Testis (tissue), 3 donors: Measurements from ENCODE around the gene ANKS1B. TPM values are rescaled to one million over a fixed set of nuclear protein-coding genes. Genes with fewer than 3 reads are reported as not detected.

Source experiments
- DNase-seq: peaks from one replicate; pipeline ENCODE4 v3.0.0-alpha.2; 2019
- H3K27ac ChIP-seq, 2 donors: fragments of 200-600 bp; sonication (generic); one replicate each; pipeline ENCODE4 v1.5.1; 2019
- H3K27me3 ChIP-seq: fragments of 200-600 bp; sonication (generic); one replicate; pipeline ENCODE4 v1.5.1; 2019
- H3K36me3 ChIP-seq: fragments of 200-600 bp; sonication (generic); one replicate; pipeline ENCODE4 v1.5.1; 2017; ENCODE audit warnings: low read depth; ENCODE audit errors: missing control alignments
- H3K4me1 ChIP-seq: fragments of 200-600 bp; sonication (generic); one replicate; pipeline ENCODE4 v1.5.1; 2019
- H3K4me3 ChIP-seq, 2 donors: fragments of 200-600 bp; sonication (generic); one replicate each; pipeline ENCODE4 v1.5.1; 2017 to 2019
- H3K9me3 ChIP-seq: fragments of 200-600 bp; sonication (generic); one replicate; pipeline ENCODE4 v1.5.1; 2017
- POLR2A ChIP-seq: fragments of 450-650 bp; IDR thresholded peaks from one replicate; pipeline ENCODE4 v1.6.1; 2017; ENCODE audit warnings: antibody characterized with exemption, mild to moderate bottlenecking, moderate library complexity
- WGBS, 2 donors: methylation state at CpG; one replicate each; pipeline ENCODE4 v1.1.5; 2018; 5-methylcytosine and 5-hydroxymethylcytosine counted together
- intact Hi-C: fragments of 100-400 bp; cut with DNase I; formaldehyde crosslinking; loops from one replicate; pipeline ENCODE4 v1.15.1; 2023; ENCODE audit warnings: low total_unique reads
- polyA plus RNA-seq: library from polyadenylated mRNA; stranded (reverse); fragments of 350-450 nt; fragmentation: Illumina TruSeq; extraction: RNeasy Lipid Tissue Mini Kit (QIAGEN cat#74804); gene quantifications from one replicate; pipeline ENCODE4 v1.2.3, GENCODE V29; 2014; ENCODE audit warnings: low read depth, low replicate concordance; ENCODE audit not compliant: insufficient read depth
- total RNA-seq, 2 donors: library from RNA; depleted of rRNA; stranded (reverse); fragments of >200 nt; gene quantifications; one replicate each; pipeline ENCODE4 v1.2.3, GENCODE V29; 2016
- TF ChIP-seq, protein P1 (sequence below), 3 experiments: fragments of 450-650 bp in 2 of 3; fragments of 200-600 bp in 1 of 3; sonication (generic) in 1 of 3; IDR thresholded peaks; one replicate each; pipeline ENCODE4 v1.5.1; 2016 to 2019; ENCODE audit warnings: antibody characterized with exemption in 3 of 3, mild to moderate bottlenecking in 2 of 3, moderate library complexity in 1 of 3

The ANKS1B gene
- total and polyA plus RNA-seq, 3 donors from 2014 or later, result 26.8 to 58.2 (median 30.9) TPM

DNA sequence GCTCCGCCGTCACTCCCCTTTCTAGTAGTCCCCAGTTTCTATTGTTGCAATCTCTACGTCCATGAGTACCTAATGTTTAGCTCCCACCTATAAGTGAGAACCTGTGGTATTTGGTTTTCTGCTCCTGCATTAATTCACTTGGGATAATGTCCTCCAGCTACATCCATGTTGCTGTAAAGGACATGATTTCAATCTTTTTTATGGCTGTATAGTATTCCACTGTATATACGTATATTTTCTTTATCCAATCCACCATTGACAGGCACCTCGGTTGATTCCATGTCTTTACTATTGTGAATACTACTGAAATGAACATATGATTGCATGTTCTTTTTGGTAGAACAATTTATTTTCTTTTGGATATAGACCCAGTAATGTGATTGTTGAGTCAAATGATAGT lies 114.7 kb downstream of the ANKS1B start:
- Histone ChIP-seq H3K4me1 (no peaks in the 10 kb centered on the region), H3K36me3 (no peaks in the 10 kb centered on the region), H3K27ac (no peak overlapping the region), H3K27me3 (no peaks in the 10 kb centered on the region), H3K9me3 (no peaks in the 10 kb centered on the region), H3K4me3 (no peak overlapping the region)
- 92 to 95% methylated on average over 5 of the region's 5 CpGs for WGBS, 2 donors
- TF ChIP-seq, protein P1, sequence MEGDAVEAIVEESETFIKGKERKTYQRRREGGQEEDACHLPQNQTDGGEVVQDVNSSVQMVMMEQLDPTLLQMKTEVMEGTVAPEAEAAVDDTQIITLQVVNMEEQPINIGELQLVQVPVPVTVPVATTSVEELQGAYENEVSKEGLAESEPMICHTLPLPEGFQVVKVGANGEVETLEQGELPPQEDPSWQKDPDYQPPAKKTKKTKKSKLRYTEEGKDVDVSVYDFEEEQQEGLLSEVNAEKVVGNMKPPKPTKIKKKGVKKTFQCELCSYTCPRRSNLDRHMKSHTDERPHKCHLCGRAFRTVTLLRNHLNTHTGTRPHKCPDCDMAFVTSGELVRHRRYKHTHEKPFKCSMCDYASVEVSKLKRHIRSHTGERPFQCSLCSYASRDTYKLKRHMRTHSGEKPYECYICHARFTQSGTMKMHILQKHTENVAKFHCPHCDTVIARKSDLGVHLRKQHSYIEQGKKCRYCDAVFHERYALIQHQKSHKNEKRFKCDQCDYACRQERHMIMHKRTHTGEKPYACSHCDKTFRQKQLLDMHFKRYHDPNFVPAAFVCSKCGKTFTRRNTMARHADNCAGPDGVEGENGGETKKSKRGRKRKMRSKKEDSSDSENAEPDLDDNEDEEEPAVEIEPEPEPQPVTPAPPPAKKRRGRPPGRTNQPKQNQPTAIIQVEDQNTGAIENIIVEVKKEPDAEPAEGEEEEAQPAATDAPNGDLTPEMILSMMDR (IDR thresholded peaks at IDR 0.05), result no peak
- no peak for TF ChIP-seq POLR2A
- intact Hi-C loops, result no loop called here
- DNase-seq, result no peak

GRCh38 chr12:99861731-99862130 lies 123.0 kb downstream of the ANKS1B start:
- no peaks in the 10 kb centered on the region for H3K27me3 ChIP-seq
- no peak for DNase-seq
- H3K36me3 ChIP-seq, result no peaks in the 10 kb centered on the region
- intact Hi-C loops, result no loop called here
- no peaks in the 10 kb centered on the region for H3K4me1 ChIP-seq
- no peak overlapping the region for H3K27ac ChIP-seq
- no peaks in the 10 kb centered on the region for H3K9me3 ChIP-seq
- no peak overlapping the region for H3K4me3 ChIP-seq
- TF ChIP-seq, protein P1 (IDR thresholded peaks at IDR 0.05), result no peak
- TF ChIP-seq POLR2A, result no peak
- WGBS, 2 donors, result 80 to 82% methylated on average over 4 of the region's 4 CpGs

DNA sequence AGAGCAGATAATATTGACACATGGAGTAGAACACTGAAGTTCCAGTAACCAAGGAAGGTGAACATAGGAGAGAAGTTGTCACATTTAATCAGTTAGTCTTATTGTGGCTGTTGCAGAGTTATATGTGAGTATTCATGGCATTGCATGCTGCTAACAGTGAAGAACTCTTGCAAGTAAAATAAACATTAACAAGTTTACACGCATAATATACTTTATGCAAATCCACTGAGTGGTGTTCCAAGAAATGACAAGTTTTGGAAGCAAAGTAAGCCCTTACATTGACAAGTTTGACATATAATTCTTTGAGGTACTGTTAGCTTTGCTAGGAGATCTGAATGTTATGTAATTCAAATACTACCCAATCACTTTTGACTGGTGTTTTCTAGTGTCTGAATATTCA lies 125.6 kb downstream of the ANKS1B start:
- no peak overlapping the region for H3K4me3 ChIP-seq
- H3K4me1 ChIP-seq, result no peaks in the 10 kb centered on the region
- WGBS, 2 donors, result 95% methylated on average over 1 of the region's 1 CpG
- no peak overlapping the region for H3K27ac ChIP-seq
- no peak for DNase-seq
- TF ChIP-seq, protein P1 (IDR thresholded peaks at IDR 0.05), result no peak
- no peak for TF ChIP-seq POLR2A
- no peaks in the 10 kb centered on the region for H3K36me3 ChIP-seq
- H3K9me3 ChIP-seq, result no peaks in the 10 kb centered on the region
- H3K27me3 ChIP-seq, result no peaks in the 10 kb centered on the region
- intact Hi-C loops, result no loop called here

DNA sequence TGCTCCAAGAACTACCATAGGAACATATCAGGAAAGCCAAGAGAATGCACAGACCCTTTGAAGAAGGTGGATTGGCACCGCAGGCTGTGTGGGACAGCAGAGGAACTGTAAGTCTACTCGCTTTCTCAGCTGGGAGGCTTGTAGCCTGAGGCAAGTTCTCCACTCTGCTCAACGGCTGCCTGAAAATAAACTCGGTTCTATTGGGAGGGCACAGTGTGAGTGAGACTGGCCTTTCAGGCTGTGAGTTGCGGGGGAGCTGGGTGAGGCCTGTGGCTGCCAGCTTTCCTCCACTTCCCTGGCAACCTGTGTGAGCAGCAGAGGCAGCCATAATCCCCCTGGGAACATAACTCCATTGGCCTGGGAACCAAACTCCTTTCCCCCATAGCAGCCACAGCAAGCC lies 132.1 kb downstream of the ANKS1B start:
- Histone ChIP-seq H3K4me3 (no peak overlapping the region), H3K9me3 (no peaks in the 10 kb centered on the region), H3K36me3 (no peaks in the 10 kb centered on the region), H3K27ac (no peak overlapping the region), H3K4me1 (no peaks in the 10 kb centered on the region), H3K27me3 (no peaks in the 10 kb centered on the region)
- 80 to 88% methylated on average over 1 to 5 of the region's 5 CpGs for WGBS, 2 donors
- intact Hi-C loops, result no loop called here
- no peak for TF ChIP-seq POLR2A
- TF ChIP-seq, protein P1 (IDR thresholded peaks at IDR 0.05), result no peak
- DNase-seq, result no peak

DNA sequence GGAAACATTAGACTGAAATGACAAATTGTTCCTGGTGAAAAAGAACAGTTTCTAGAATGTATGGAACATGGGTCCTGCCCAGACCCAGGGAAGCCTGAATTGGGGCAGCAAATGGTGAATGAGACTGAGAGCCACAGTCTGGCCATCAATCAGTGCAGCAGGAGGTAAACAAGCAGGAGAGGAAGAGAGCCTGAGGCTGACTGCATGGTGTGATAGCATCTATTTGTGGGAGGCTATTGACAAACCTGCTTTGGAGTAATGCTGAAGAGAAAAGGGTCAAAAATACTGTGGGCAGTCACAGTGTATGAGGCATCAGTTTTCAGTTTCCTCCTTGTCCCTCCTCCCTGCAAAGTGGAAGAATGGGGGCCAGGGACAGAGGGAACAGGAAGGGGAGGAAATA lies 136.8 kb downstream of the ANKS1B start:
- no peak overlapping the region for H3K4me3 ChIP-seq
- H3K27me3 ChIP-seq, result no peaks in the 10 kb centered on the region
- no peak for DNase-seq
- H3K36me3 ChIP-seq, result no peaks in the 10 kb centered on the region
- no peaks in the 10 kb centered on the region for H3K9me3 ChIP-seq
- H3K4me1 ChIP-seq, result no peaks in the 10 kb centered on the region
- intact Hi-C loops, result no loop called here
- TF ChIP-seq, protein P1 (IDR thresholded peaks at IDR 0.05), result no peak
- TF ChIP-seq POLR2A, result no peak
- no peak overlapping the region for H3K27ac ChIP-seq
